HL-60 (cell line): ENCODE measurements around the gene SEC24D.

ENCODE experiments used
- CTCF ChIP-seq: IDR thresholded peaks from one replicate; pipeline ENCODE4 v1.5.1; 2011; ENCODE audit warnings: low read length, control low read depth, inconsistent platforms; ENCODE audit not compliant: insufficient read depth
- GABPA ChIP-seq: IDR thresholded peaks from 2 replicates; pipeline ENCODE4 v1.6.1; 2012; ENCODE audit warnings: low read depth
- POLR2AphosphoS5 ChIP-seq: IDR thresholded peaks from 2 replicates; pipeline ENCODE4 v1.6.1; 2012; ENCODE audit warnings: low read depth
- REST ChIP-seq: IDR thresholded peaks from 2 replicates; pipeline ENCODE4 v1.6.1; 2012; ENCODE audit warnings: low read depth; ENCODE audit not compliant: insufficient replicate concordance

GRCh38 chr4:118718511-118719170 lies 117.3 kb downstream of the SEC24D start:
- TF ChIP-seq CTCF: no peak
- TF ChIP-seq POLR2AphosphoS5: no peak
- TF ChIP-seq GABPA: no peak
- no peak for TF ChIP-seq REST
